GM12873 (cell line): Measurements from ENCODE around the gene ATXN7L1.

ENCODE experiments used
- CTCF ChIP-seq: IDR thresholded peaks from 2 replicates; pipeline ENCODE4 v1.5.1; 2012; ENCODE audit warnings: low read depth, mild to moderate bottlenecking, moderate library complexity, low read length, control low read depth; ENCODE audit not compliant: insufficient read depth; ENCODE audit errors: missing control alignments

The ATXN7L1 gene

GRCh38 chr7:105583061-105583460, 293.3 kb downstream of the ATXN7L1 start:
- no peak for TF ChIP-seq CTCF

- TF ChIP-seq CTCF = no peak
Measured at GRCh38 chr7:105581066-105581811, 295.2 kb downstream of the ATXN7L1 start, which contains the start of gene EFCAB10. TSS of gene EFCAB10 (minus strand) at chr7:105581493. CDS start at chr7:105581463, 30 bp downstream.

GRCh38 chr7:105580022-105580740, 296.2 kb downstream of the ATXN7L1 start:
- TF ChIP-seq CTCF = no peak

GRCh38 chr7:105578496-105578895, 297.9 kb downstream of the ATXN7L1 start:
- no peak for TF ChIP-seq CTCF

GRCh38 chr7:105577251-105577650, 299.1 kb downstream of the ATXN7L1 start:
- no peak for TF ChIP-seq CTCF

GRCh38 chr7:105571891-105572290, 304.5 kb downstream of the ATXN7L1 start:
- TF ChIP-seq CTCF = no peak

- no peak for TF ChIP-seq CTCF
Measured at GRCh38 chr7:105567821-105568220, 308.6 kb downstream of the ATXN7L1 start.
